ENCODE data around the gene SHLD1.

The SHLD1 gene

DNA sequence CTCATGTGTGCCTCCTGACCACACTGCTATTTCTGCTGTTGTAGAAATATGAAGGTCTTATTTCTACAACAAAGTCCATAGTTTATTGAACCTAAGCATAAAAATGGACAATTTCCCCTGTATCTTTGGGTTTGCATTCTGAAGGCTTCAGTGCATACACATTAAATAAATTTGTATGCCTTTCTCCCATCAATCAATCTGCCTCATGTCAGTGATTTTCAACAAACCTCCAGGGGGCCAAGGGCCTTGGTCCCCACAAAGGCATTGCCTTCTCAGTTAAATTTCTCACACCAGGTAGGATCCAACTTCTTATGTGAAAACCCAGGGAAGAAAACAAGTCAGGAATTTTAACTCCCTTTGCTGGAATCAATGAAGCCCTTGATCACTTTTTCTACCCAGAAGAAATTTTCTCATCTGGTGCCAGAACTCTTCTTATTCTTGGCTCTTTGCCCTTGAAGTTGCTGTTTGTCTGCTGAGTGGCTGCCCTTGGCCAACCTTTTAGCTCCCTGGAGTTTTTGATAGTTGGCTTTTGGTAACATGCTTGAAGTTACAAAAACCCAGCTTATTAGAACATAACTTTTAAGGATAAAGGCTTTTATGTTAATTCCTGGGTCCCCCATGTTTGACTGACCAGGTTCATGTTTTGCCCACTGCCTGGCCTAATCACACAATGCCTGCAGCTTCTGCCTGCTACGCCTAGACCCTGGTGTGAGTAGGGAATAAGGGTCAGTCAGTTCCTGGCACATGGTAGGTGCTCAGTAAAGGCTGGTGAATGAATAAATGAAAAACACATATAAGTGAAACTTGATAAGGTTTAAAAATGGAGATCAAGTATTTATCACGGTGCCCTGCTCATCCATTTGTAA lies 37.0 kb downstream of the SHLD1 start:
- no peaks in the 10 kb centered on the region for H4K20me1 ChIP-seq (ENCODE audit: insufficient read depth, low read length)
- H3F3A ChIP-seq (ENCODE audit: insufficient read depth, low read length) = no peaks in the 10 kb centered on the region
- H3K27me3 ChIP-seq (replicated peaks; ENCODE audit: insufficient read depth, low read length) = no peaks in the 10 kb centered on the region
- no peak overlapping the region for H3K9ac ChIP-seq (ENCODE audit: low read length)
- H3K27ac ChIP-seq (ENCODE audit: low read length) = no peak overlapping the region
- no peak overlapping the region for H2AFZ ChIP-seq (ENCODE audit: low read length)
- no peaks in the 10 kb centered on the region for H3K4me1 ChIP-seq (ENCODE audit: low read length)
- TF ChIP-seq, protein P1, sequence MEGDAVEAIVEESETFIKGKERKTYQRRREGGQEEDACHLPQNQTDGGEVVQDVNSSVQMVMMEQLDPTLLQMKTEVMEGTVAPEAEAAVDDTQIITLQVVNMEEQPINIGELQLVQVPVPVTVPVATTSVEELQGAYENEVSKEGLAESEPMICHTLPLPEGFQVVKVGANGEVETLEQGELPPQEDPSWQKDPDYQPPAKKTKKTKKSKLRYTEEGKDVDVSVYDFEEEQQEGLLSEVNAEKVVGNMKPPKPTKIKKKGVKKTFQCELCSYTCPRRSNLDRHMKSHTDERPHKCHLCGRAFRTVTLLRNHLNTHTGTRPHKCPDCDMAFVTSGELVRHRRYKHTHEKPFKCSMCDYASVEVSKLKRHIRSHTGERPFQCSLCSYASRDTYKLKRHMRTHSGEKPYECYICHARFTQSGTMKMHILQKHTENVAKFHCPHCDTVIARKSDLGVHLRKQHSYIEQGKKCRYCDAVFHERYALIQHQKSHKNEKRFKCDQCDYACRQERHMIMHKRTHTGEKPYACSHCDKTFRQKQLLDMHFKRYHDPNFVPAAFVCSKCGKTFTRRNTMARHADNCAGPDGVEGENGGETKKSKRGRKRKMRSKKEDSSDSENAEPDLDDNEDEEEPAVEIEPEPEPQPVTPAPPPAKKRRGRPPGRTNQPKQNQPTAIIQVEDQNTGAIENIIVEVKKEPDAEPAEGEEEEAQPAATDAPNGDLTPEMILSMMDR (IDR thresholded peaks at IDR 0.05; ENCODE audit: low read length) = no peak
- TF ChIP-seq EZH2 (optimal IDR thresholded peaks at IDR 0.05; ENCODE audit: low read depth, low read length) (no peak), EZH2phosphoT487 (IDR thresholded peaks at IDR 0.05; ENCODE audit: low read length) (no peak)
- no peaks in the 10 kb centered on the region for H3K9me3 ChIP-seq (replicated peaks; ENCODE audit: insufficient read depth, low read length)
- H3K4me3 ChIP-seq (ENCODE audit: low read length) = no peak overlapping the region
- H3K4me2 ChIP-seq (ENCODE audit: low read depth, low read length) = no peak overlapping the region
- no peaks in the 10 kb centered on the region for H3K79me2 ChIP-seq (ENCODE audit: low read length)
- H3K36me3 ChIP-seq (replicated peaks; ENCODE audit: insufficient read depth, low read length) = no peaks in the 10 kb centered on the region
- DNase-seq = no peak
- H3K9me2 ChIP-seq (replicated peaks; ENCODE audit: insufficient read depth, low read length) = no peaks in the 10 kb centered on the region

DNA sequence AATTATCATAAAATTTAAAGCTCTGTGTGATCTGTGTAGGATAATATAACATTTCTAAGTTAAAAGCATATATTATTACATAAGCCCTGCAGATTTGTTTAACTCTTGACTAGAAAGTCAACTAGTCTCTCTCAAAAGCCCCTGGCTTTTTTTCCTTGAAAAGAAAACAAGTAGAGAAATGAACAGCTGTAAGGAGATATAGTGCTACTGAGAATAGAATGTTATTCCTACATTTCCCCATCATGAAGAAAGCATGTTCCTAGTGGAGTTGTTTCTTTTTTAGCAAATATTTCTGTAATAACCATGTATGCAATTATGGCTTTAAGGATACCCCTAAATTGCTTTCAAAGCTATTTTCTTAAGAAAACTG lies 37.6 kb downstream of the SHLD1 start:
- Histone ChIP-seq H3K4me2 (ENCODE audit: low read depth, low read length) (no peak overlapping the region), H3K27ac (ENCODE audit: low read length) (no peak overlapping the region), H3K79me2 (ENCODE audit: low read length) (no peaks in the 10 kb centered on the region), H3K36me3 (replicated peaks; ENCODE audit: insufficient read depth, low read length) (no peaks in the 10 kb centered on the region), H3F3A (ENCODE audit: insufficient read depth, low read length) (no peaks in the 10 kb centered on the region), H4K20me1 (ENCODE audit: insufficient read depth, low read length) (no peaks in the 10 kb centered on the region), H3K9me2 (replicated peaks; ENCODE audit: insufficient read depth, low read length) (no peaks in the 10 kb centered on the region), H3K9ac (ENCODE audit: low read length) (no peak overlapping the region), H3K4me1 (ENCODE audit: low read length) (no peaks in the 10 kb centered on the region), H3K4me3 (ENCODE audit: low read length) (no peak overlapping the region), H2AFZ (ENCODE audit: low read length) (no peak overlapping the region), H3K9me3 (replicated peaks; ENCODE audit: insufficient read depth, low read length) (no peaks in the 10 kb centered on the region), H3K27me3 (replicated peaks; ENCODE audit: insufficient read depth, low read length) (no peaks in the 10 kb centered on the region)
- no peak for DNase-seq
- TF ChIP-seq, protein P1 (IDR thresholded peaks at IDR 0.05; ENCODE audit: low read length) = no peak
- TF ChIP-seq EZH2phosphoT487 (IDR thresholded peaks at IDR 0.05; ENCODE audit: low read length) (no peak), EZH2 (optimal IDR thresholded peaks at IDR 0.05; ENCODE audit: low read depth, low read length) (no peak)

DNA sequence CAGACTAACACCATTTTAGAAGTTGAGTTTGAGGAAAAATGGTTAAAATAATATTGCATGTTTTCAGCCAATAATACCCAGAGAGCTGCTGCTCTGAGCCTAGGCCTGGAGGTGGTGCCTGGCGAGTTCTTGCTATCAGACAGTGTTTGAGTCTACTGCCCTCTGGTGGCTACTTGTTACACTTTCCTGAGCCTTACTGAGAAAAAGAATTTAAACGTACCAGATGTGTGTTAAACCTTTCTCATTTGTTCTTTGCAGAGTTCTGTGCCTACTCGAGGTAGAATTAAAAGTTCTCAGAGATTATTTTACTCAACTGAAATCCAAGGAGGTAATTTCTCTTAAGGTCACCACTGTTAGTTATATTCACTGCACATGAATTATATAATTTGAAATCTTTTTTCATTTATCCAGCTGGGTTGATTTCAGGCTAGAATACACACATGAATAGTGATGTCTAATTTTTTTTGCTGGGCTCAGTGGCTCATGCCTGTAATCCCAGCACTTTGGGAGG lies 38.2 kb downstream of the SHLD1 start:
- H3K79me2 ChIP-seq (ENCODE audit: low read length) = no peaks in the 10 kb centered on the region
- no peak for TF ChIP-seq EZH2phosphoT487 (IDR thresholded peaks at IDR 0.05; ENCODE audit: low read length)
- TF ChIP-seq, protein P1 (IDR thresholded peaks at IDR 0.05; ENCODE audit: low read length) = peak; percentile 90
- H3F3A ChIP-seq (ENCODE audit: insufficient read depth, low read length) = no peaks in the 10 kb centered on the region
- no peaks in the 10 kb centered on the region for H3K9me3 ChIP-seq (replicated peaks; ENCODE audit: insufficient read depth, low read length)
- H3K36me3 ChIP-seq (replicated peaks; ENCODE audit: insufficient read depth, low read length) = no peaks in the 10 kb centered on the region
- H4K20me1 ChIP-seq (ENCODE audit: insufficient read depth, low read length) = no peaks in the 10 kb centered on the region
- H3K27me3 ChIP-seq (replicated peaks; ENCODE audit: insufficient read depth, low read length) = no peaks in the 10 kb centered on the region
- no peaks in the 10 kb centered on the region for H3K4me1 ChIP-seq (ENCODE audit: low read length)
- H2AFZ ChIP-seq (ENCODE audit: low read length) = no peak overlapping the region
- H3K9ac ChIP-seq (ENCODE audit: low read length) = no peak overlapping the region
- no peak overlapping the region for H3K4me3 ChIP-seq (ENCODE audit: low read length)
- DNase-seq = peak; percentile 94
- H3K27ac ChIP-seq (ENCODE audit: low read length) = no peak overlapping the region
- H3K9me2 ChIP-seq (replicated peaks; ENCODE audit: insufficient read depth, low read length) = no peaks in the 10 kb centered on the region
- H3K4me2 ChIP-seq (ENCODE audit: low read depth, low read length) = no peak overlapping the region

Measured in MM.1S (cell line).